A673 (cell line): ENCODE measurements around the gene UTS2R. TPM values are rescaled to one million over a fixed set of nuclear protein-coding genes. Genes with fewer than 3 reads are reported as not detected.
A peak's percentile ranks its signal among the peaks of the same experiment; 100 is the strongest.

Experiments
- Bru-seq: library from RNA; stranded (reverse); fragments of 400-500 nt; gene quantifications from one replicate; lab custom pipeline; 2021; lab: Mats Ljungman, UMichigan
- BruChase-seq, 2 experiments: library from RNA; stranded (reverse); fragments of 400-500 nt; gene quantifications; one replicate each; lab custom pipeline; 2021; lab: Mats Ljungman, UMichigan
- BruUV-seq: library from RNA; stranded (reverse); fragments of 400-500 nt; replicated peaks from 2 replicates; lab custom pipeline; 2021; lab: Mats Ljungman, UMichigan
- CTCF ChIA-PET: fragments of 300-600 bp; sonication (Branson Sonifier 250); formaldehyde crosslinking; loops from one replicate; lab custom pipeline; 2022; ENCODE audit warnings: antibody characterized with exemption; lab: Charles Lee
- POLR2A ChIA-PET: fragments of 300-600 bp; sonication (Branson Sonifier 250); formaldehyde crosslinking; loops from one replicate; lab custom pipeline; 2022; ENCODE audit warnings: antibody characterized with exemption; ENCODE audit not compliant: low non-redundant PET; lab: Charles Lee
- DNase-seq: peaks from one replicate; pipeline ENCODE4 v3.0.0-alpha.2; 2015; ENCODE audit warnings: low spot score
- H3K27ac ChIP-seq: fragments of 200-600 bp; sonication (generic); 2 replicates; pipeline ENCODE4 v1.5.1; 2016; ENCODE audit warnings: mixed run types, low read depth, mild to moderate bottlenecking, mixed read lengths, antibody characterized with exemption, low read length; ENCODE audit not compliant: poor library complexity, severe bottlenecking
- H3K27me3 ChIP-seq: fragments of 200-600 bp; sonication (generic); replicated peaks from 2 replicates; pipeline ENCODE4 v1.6.1; 2017; ENCODE audit warnings: mixed run types, low read depth, mild to moderate bottlenecking, mixed read lengths, antibody characterized with exemption, low read length; ENCODE audit not compliant: insufficient read depth, poor library complexity
- H3K36me3 ChIP-seq: fragments of 200-600 bp; sonication (generic); 2 replicates; pipeline ENCODE4 v1.6.1; 2016; ENCODE audit warnings: mixed run types, mild to moderate bottlenecking, mixed read lengths, antibody characterized with exemption, low read length; ENCODE audit not compliant: insufficient read depth, poor library complexity, severe bottlenecking
- H3K4me1 ChIP-seq: fragments of 200-600 bp; sonication (generic); 2 replicates; pipeline ENCODE4 v1.6.1; 2017; ENCODE audit warnings: mixed run types, mild to moderate bottlenecking, mixed read lengths, antibody characterized with exemption, low read length; ENCODE audit not compliant: insufficient read depth, poor library complexity, severe bottlenecking
- H3K4me3 ChIP-seq: fragments of 200-600 bp; sonication (generic); 2 replicates; pipeline ENCODE4 v1.5.1; 2016; ENCODE audit warnings: low read depth, mixed run types, mild to moderate bottlenecking, mixed read lengths, low read length; ENCODE audit not compliant: poor library complexity, severe bottlenecking
- H3K9me3 ChIP-seq: fragments of 200-600 bp; sonication (generic); 2 replicates; pipeline ENCODE4 v1.6.1; 2016; ENCODE audit warnings: mixed run types, low read depth, mild to moderate bottlenecking, mixed read lengths, antibody characterized with exemption, low read length; ENCODE audit not compliant: poor library complexity, severe bottlenecking
- CTCF ChIP-seq: fragments of 300-800, 200-600 bp; sonication (generic); conservative IDR thresholded peaks from 2 replicates; pipeline ENCODE4 v1.5.1; 2017; ENCODE audit warnings: low read depth, mild to moderate bottlenecking, antibody characterized with exemption, low read length, moderate library complexity, mixed read lengths
- EZH2 ChIP-seq: fragments of 200-600 bp; sonication (generic); IDR thresholded peaks from 2 replicates; pipeline ENCODE4 v1.6.1; 2017; ENCODE audit warnings: borderline replicate concordance, low read depth, mild to moderate bottlenecking, mixed read lengths, antibody characterized with exemption, low read length; ENCODE audit not compliant: poor library complexity, severe bottlenecking
- intact Hi-C: fragments of 100-400 bp; cut with micrococcal nuclease; formaldehyde crosslinking; loops from one replicate; pipeline ENCODE4 v1.10.0; 2022; ENCODE audit not compliant: unreplicated experiment
- long read RNA-seq: library from polyadenylated mRNA; stranded (forward); transcript quantifications from one replicate; pipeline ENCODE4 v2.0.0, GENCODE V29; 2022
- total RNA-seq: library from RNA; stranded (reverse); gene quantifications from 2 replicates; pipeline ENCODE4 v1.2.3, GENCODE V29; 2021

The UTS2R gene
- total RNA-seq (0.52 and 0.58 TPM in 2 replicates), Bru-seq, nascent RNA (not detected), BruChase-seq, experiment 1, labeled RNA remaining after a 2-hour chase (not detected), BruChase-seq, experiment 2, labeled RNA remaining after a 6-hour chase (percentile 27 among the genes with signal in this experiment)
- long read RNA-seq, partial matches to known transcripts, result 0 of 1 reads
- long read RNA-seq, other reads (novel, unspliced or antisense), result 1 of 1 reads

- no TSS peak for BruUV-seq
- Histone ChIP-seq H3K27me3 (peaks cover 4% of the 10 kb centered on the region), H3K4me1 (peaks cover 14% of the 10 kb centered on the region), H3K9me3 (no peaks in the 10 kb centered on the region), H3K4me3 (peak within 1 kb of the TSS; percentile 44), H3K36me3 (no peaks in the 10 kb centered on the region), H3K27ac (peak within 1 kb of the TSS; percentile 37)
- intact Hi-C loops, result no loop called here
- TF ChIP-seq CTCF (no peak), EZH2 (no peak)
- POLR2A ChIA-PET, result no interaction called here
- no peak for DNase-seq
- CTCF ChIA-PET, result no interaction called here
Measured at GRCh38 chr17:82371333-82372248, at the start of gene UTS2R. Gene UTS2R, plus strand, starts transcription at chr17:82371765. Its CDS starts 2,560 bp downstream, at chr17:82374325.

- intact Hi-C loops, result loop anchor here (2.0 kb wide), 1 partner anchor 77 kb away; no protein-coding TSS in a partner anchor
- no peak overlapping the region for H3K4me3 ChIP-seq
- no peaks in the 10 kb centered on the region for H3K27me3 ChIP-seq
- H3K9me3 ChIP-seq, result no peaks in the 10 kb centered on the region
- TF ChIP-seq CTCF, result no peak
- POLR2A ChIA-PET, result no interaction called here
- no TSS peak for BruUV-seq
- no peak for DNase-seq
- H3K4me1 ChIP-seq, result no peaks in the 10 kb centered on the region
- no peaks in the 10 kb centered on the region for H3K36me3 ChIP-seq
- CTCF ChIA-PET, result no interaction called here
- H3K27ac ChIP-seq, result no peak overlapping the region
Measured at GRCh38 chr17:82321947-82322466, 49.6 kb upstream of the UTS2R start.

GRCh38 chr17:82322526-82323453, 48.8 kb upstream of the UTS2R start:
- Histone ChIP-seq H3K27me3 (no peaks in the 10 kb centered on the region), H3K4me1 (no peaks in the 10 kb centered on the region), H3K36me3 (no peaks in the 10 kb centered on the region), H3K9me3 (no peaks in the 10 kb centered on the region), H3K27ac (no peak overlapping the region), H3K4me3 (no peak overlapping the region)
- ChIA-PET POLR2A (no interaction called here), CTCF (interaction anchor here (0.5 to 0.6 kb wide), 2 partner anchors 11 to 74 kb away, joined by 5 to 6 read pairs; partner anchors contain the start of gene SECTM1)
- no TSS peak for BruUV-seq
- TF ChIP-seq EZH2 (no peak), CTCF (no peak)
- intact Hi-C loops, result no loop called here
- no peak for DNase-seq
